Uterus (tissue), 2 donors: ENCODE measurements around the gene CTBS.

Experiments used
- CTCF ChIP-seq, 4 experiments: fragments of 200-600 bp in 2 of 4; fragments of 450-650 bp in 2 of 4; sonication (generic) in 2 of 4; IDR thresholded peaks; one replicate each; pipeline ENCODE4 v1.5.1; 2016 to 2019; ENCODE audit warnings: antibody characterized with exemption in 4 of 4, mild to moderate bottlenecking in 2 of 4, moderate library complexity in 1 of 4
- POLR2A ChIP-seq, 2 donors: fragments of 450-650 bp; IDR thresholded peaks; one replicate each; pipeline ENCODE4 v1.6.1; 2016; ENCODE audit warnings: antibody characterized with exemption in 2 of 2, mild to moderate bottlenecking in 1 of 2, moderate library complexity in 1 of 2

- TF ChIP-seq CTCF (IDR thresholded peaks at IDR 0.05) (peak; percentile 75 to 87 (median 77)), POLR2A (IDR thresholded peaks at IDR 0.05) (no peak)
Measured at GRCh38 chr1:84603941-84604830, 29.9 kb upstream of the CTBS start.
